Panc1 (cell line): ENCODE results near the gene EFCAB9. TPM values are rescaled to one million over a fixed set of nuclear protein-coding genes. Genes with fewer than 3 reads are reported as not detected.
A peak's percentile ranks its signal among the peaks of the same experiment; 100 is the strongest.

Experiments used
- ATAC-seq: fragments of 200-7000 bp; cut with Tn5 transposase; 2 replicates; pipeline ENCODE4 v1.9.1; 2020; ENCODE audit warnings: mild to moderate bottlenecking, moderate library complexity
- BruUV-seq: library from RNA; stranded (reverse); fragments of 400-500 nt; replicated peaks from 2 replicates; lab custom pipeline; 2021; lab: Mats Ljungman, UMichigan
- CTCF ChIA-PET: fragments of 300-600 bp; sonication (Branson Sonifier 250); formaldehyde crosslinking; loops from one replicate; lab custom pipeline; 2022; ENCODE audit warnings: antibody characterized with exemption; lab: Charles Lee
- POLR2A ChIA-PET: fragments of 300-600 bp; sonication (Branson Sonifier 250); formaldehyde crosslinking; loops from one replicate; lab custom pipeline; 2022; ENCODE audit warnings: antibody characterized with exemption; lab: Charles Lee
- DNase-seq: peaks from one replicate; pipeline ENCODE4 v3.0.0-alpha.2; 2010; ENCODE audit warnings: low read depth, low spot score
- H3K27ac ChIP-seq: 2 replicates; pipeline ENCODE4 v1.5.1; 2011; ENCODE audit warnings: mild to moderate bottlenecking, low read length, inconsistent platforms
- H3K27me3 ChIP-seq: fragments of 200-500 bp; sonication (Bioruptor generic); 2 replicates; pipeline ENCODE4 v1.6.0; 2014; ENCODE audit warnings: low read length, inconsistent platforms; ENCODE audit not compliant: control insufficient read depth, insufficient read depth
- H3K36me3 ChIP-seq: fragments of 200-500 bp; sonication (Bioruptor generic); 2 replicates; pipeline ENCODE4 v1.5.1; 2014; ENCODE audit warnings: inconsistent platforms, mild to moderate bottlenecking, low read length, moderate library complexity; ENCODE audit not compliant: control insufficient read depth, insufficient read depth
- H3K4me1 ChIP-seq: 2 replicates; pipeline ENCODE4 v1.5.1; 2011; ENCODE audit warnings: inconsistent platforms, mild to moderate bottlenecking, low read length, moderate library complexity; ENCODE audit not compliant: control insufficient read depth, insufficient read depth
- H3K4me3 ChIP-seq, 2 experiments: 2 replicates each; pipeline ENCODE4 v1.5.1; 2011 to 2012; ENCODE audit warnings: low read depth in 2 of 2, low read length in 2 of 2, mild to moderate bottlenecking in 2 of 2, inconsistent platforms in 1 of 2, moderate library complexity in 1 of 2
- H3K9me3 ChIP-seq: fragments of 200-500 bp; sonication (Bioruptor generic); 2 replicates; pipeline ENCODE4 v1.5.1; 2014; ENCODE audit warnings: low read depth, mild to moderate bottlenecking, inconsistent platforms, low read length, moderate library complexity; ENCODE audit not compliant: control insufficient read depth, insufficient read depth
- CTCF ChIP-seq: fragments of 450-650 bp; IDR thresholded peaks from 2 replicates; pipeline ENCODE4 v1.5.1; 2017; ENCODE audit warnings: mild to moderate bottlenecking
- POLR2AphosphoS5 ChIP-seq: IDR thresholded peaks from 2 replicates; pipeline ENCODE4 v1.6.1; 2012; ENCODE audit warnings: mild to moderate bottlenecking, low read depth, low read length, moderate library complexity
- SIN3A ChIP-seq: IDR thresholded peaks from 2 replicates; pipeline ENCODE4 v1.6.1; 2012; ENCODE audit warnings: low read depth, mild to moderate bottlenecking, low read length, moderate library complexity, borderline replicate concordance; ENCODE audit not compliant: insufficient read depth
- TCF7L2 ChIP-seq: IDR thresholded peaks from 2 replicates; pipeline ENCODE4 v1.6.1; 2011; ENCODE audit warnings: mild to moderate bottlenecking, low read depth, low read length, inconsistent platforms
- in situ Hi-C: cut with HindIII; loops from 2 replicates; pipeline ENCODE4 v1.10.0; 2016; ENCODE audit warnings: low sequenced_read_pairs, low pct_unique_long_range_greater_than_20kb
- intact Hi-C: fragments of 100-400 bp; cut with micrococcal nuclease; formaldehyde crosslinking; loops from one replicate; pipeline ENCODE4 v1.10.0; 2022; ENCODE audit not compliant: unreplicated experiment
- total RNA-seq: library from RNA; stranded (reverse); gene quantifications from one replicate; pipeline ENCODE4 v1.2.1, GENCODE V29; 2021; ENCODE audit not compliant: unreplicated experiment
- TF ChIP-seq, protein P1 (sequence below), 2 experiments: IDR thresholded peaks; 2 replicates each; pipeline ENCODE4 v1.6.1; 2011 to 2012; ENCODE audit warnings: low read depth in 2 of 2, control low read depth in 1 of 2, low read length in 1 of 2, mild to moderate bottlenecking in 1 of 2, moderate library complexity in 1 of 2; ENCODE audit not compliant: insufficient read depth in 1 of 2

The EFCAB9 gene
- total RNA-seq, 1 experiment from 2014 or later, result not detected

GRCh38 chr5:172171118-172171517, 22.9 kb upstream of the EFCAB9 start:
- Histone ChIP-seq H3K4me1 (peaks cover 15% of the 10 kb centered on the region), H3K36me3 (no peaks in the 10 kb centered on the region), H3K27me3 (no peaks in the 10 kb centered on the region), H3K4me3 (no peak overlapping the region), H3K27ac (no peak overlapping the region), H3K9me3 (no peaks in the 10 kb centered on the region)
- BruUV-seq, result no TSS peak
- POLR2A ChIA-PET, result no interaction called here
- in situ Hi-C loops (no loop called here), intact Hi-C loops (no loop called here)
- DNase-seq, result no peak
- CTCF ChIA-PET, result no interaction called here
- no peak for ATAC-seq
- TF ChIP-seq, protein P1, sequence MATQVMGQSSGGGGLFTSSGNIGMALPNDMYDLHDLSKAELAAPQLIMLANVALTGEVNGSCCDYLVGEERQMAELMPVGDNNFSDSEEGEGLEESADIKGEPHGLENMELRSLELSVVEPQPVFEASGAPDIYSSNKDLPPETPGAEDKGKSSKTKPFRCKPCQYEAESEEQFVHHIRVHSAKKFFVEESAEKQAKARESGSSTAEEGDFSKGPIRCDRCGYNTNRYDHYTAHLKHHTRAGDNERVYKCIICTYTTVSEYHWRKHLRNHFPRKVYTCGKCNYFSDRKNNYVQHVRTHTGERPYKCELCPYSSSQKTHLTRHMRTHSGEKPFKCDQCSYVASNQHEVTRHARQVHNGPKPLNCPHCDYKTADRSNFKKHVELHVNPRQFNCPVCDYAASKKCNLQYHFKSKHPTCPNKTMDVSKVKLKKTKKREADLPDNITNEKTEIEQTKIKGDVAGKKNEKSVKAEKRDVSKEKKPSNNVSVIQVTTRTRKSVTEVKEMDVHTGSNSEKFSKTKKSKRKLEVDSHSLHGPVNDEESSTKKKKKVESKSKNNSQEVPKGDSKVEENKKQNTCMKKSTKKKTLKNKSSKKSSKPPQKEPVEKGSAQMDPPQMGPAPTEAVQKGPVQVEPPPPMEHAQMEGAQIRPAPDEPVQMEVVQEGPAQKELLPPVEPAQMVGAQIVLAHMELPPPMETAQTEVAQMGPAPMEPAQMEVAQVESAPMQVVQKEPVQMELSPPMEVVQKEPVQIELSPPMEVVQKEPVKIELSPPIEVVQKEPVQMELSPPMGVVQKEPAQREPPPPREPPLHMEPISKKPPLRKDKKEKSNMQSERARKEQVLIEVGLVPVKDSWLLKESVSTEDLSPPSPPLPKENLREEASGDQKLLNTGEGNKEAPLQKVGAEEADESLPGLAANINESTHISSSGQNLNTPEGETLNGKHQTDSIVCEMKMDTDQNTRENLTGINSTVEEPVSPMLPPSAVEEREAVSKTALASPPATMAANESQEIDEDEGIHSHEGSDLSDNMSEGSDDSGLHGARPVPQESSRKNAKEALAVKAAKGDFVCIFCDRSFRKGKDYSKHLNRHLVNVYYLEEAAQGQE (IDR thresholded peaks at IDR 0.05; ENCODE audit: insufficient read depth in 1 of 2, low read depth in 2 of 2, low read length in 1 of 2), result no peak
- TF ChIP-seq POLR2AphosphoS5, result no peak
- TF ChIP-seq CTCF, result no peak
- TF ChIP-seq TCF7L2, result no peak
- TF ChIP-seq SIN3A, result no peak

GRCh38 chr5:172172912-172173563, 20.9 kb upstream of the EFCAB9 start:
- CTCF ChIA-PET, result interaction anchor here (0.5 to 1.6 kb wide), 3 partner anchors 15 to 1153 kb away, joined by 3 to 8 read pairs (median 5); partner anchors contain the start of gene STK10
- H3K4me3 ChIP-seq, result no peak overlapping the region
- H3K27ac ChIP-seq, result no peak overlapping the region; the same call in 1 of the 2 replicates
- H3K36me3 ChIP-seq, result no peaks in the 10 kb centered on the region
- in situ Hi-C loops, result no loop called here
- peaks cover 15% of the 10 kb centered on the region for H3K4me1 ChIP-seq
- DNase-seq, result no peak
- ATAC-seq, result peak; percentile 73
- TF ChIP-seq, protein P1 (IDR thresholded peaks at IDR 0.05; ENCODE audit: insufficient read depth in 1 of 2, low read depth in 2 of 2, low read length in 1 of 2), result no peak
- TF ChIP-seq SIN3A (no peak), CTCF (no peak), TCF7L2 (no peak), POLR2AphosphoS5 (no peak)
- POLR2A ChIA-PET, result no interaction called here
- intact Hi-C loops, result no loop called here
- no peaks in the 10 kb centered on the region for H3K9me3 ChIP-seq
- no peaks in the 10 kb centered on the region for H3K27me3 ChIP-seq
- no TSS peak for BruUV-seq
